Caco-2 (cell line): ENCODE measurements around the gene RALGAPA1. TPM values are rescaled to one million over a fixed set of nuclear protein-coding genes. Genes with fewer than 3 reads are reported as not detected.
"Not testable (repeated sequence)": the region's sequence is repeated elsewhere in the genome, so short reads cannot be mapped to it uniquely, and the experiment has no call there.

Experiments used
- BruUV-seq: library from RNA; stranded (reverse); fragments of 400-500 nt; replicated peaks from 2 replicates; lab custom pipeline; 2021; lab: Mats Ljungman, UMichigan
- CTCF ChIA-PET: fragments of 300-600 bp; sonication (Branson Sonifier 250); formaldehyde crosslinking; loops from one replicate; lab custom pipeline; 2022; ENCODE audit warnings: antibody characterized with exemption; lab: Charles Lee
- POLR2A ChIA-PET: fragments of 300-600 bp; sonication (Branson Sonifier 250); formaldehyde crosslinking; loops from one replicate; lab custom pipeline; 2022; ENCODE audit warnings: antibody characterized with exemption; lab: Charles Lee
- DNase-seq, 2 experiments: peaks; one replicate each; pipeline versions ENCODE4 v3.0.0 to v3.0.0-alpha.2; 2020 to 2022
- H3K27me3 ChIP-seq: replicated peaks from 2 replicates; pipeline ENCODE4 v1.6.0; 2011; ENCODE audit warnings: low read length; ENCODE audit not compliant: control insufficient read depth, insufficient read depth
- H3K36me3 ChIP-seq: 2 replicates; pipeline ENCODE4 v1.5.1; 2011; ENCODE audit warnings: low read length; ENCODE audit not compliant: control insufficient read depth, insufficient read depth
- H3K4me1 ChIP-seq: fragments of 250-450 bp; sonication (Bioruptor Pico); 2 replicates; pipeline ENCODE4 v1.5.1; 2020; ENCODE audit warnings: mild to moderate bottlenecking
- H3K4me3 ChIP-seq: 2 replicates; pipeline ENCODE4 v1.5.1; 2011; ENCODE audit warnings: low read depth, mild to moderate bottlenecking, control low read depth, low read length
- H3K9me3 ChIP-seq: fragments of 250-450 bp; sonication (Bioruptor Pico); 2 replicates; pipeline ENCODE4 v1.5.1; 2020; ENCODE audit warnings: mild to moderate bottlenecking, moderate library complexity
- H3K27ac Mint-ChIP-seq: one replicate; pipeline ENCODE4 v1.8.0; 2022; ENCODE audit warnings: mixed read lengths; ENCODE audit not compliant: unreplicated experiment
- H3K27me3 Mint-ChIP-seq: one replicate; pipeline ENCODE4 v1.8.0; 2022; ENCODE audit warnings: mixed read lengths; ENCODE audit not compliant: insufficient read depth, unreplicated experiment
- H3K36me3 Mint-ChIP-seq: one replicate; pipeline ENCODE4 v1.8.0; 2022; ENCODE audit warnings: mild to moderate bottlenecking, mixed read lengths; ENCODE audit not compliant: insufficient read depth, unreplicated experiment
- H3K4me1 Mint-ChIP-seq: one replicate; pipeline ENCODE4 v1.8.0; 2022; ENCODE audit warnings: low read depth, mixed read lengths; ENCODE audit not compliant: unreplicated experiment
- H3K4me3 Mint-ChIP-seq: one replicate; pipeline ENCODE4 v1.8.0; 2022; ENCODE audit warnings: mild to moderate bottlenecking, moderate library complexity, mixed read lengths; ENCODE audit not compliant: unreplicated experiment
- H3K9me3 Mint-ChIP-seq: one replicate; pipeline ENCODE4 v1.8.0; 2022; ENCODE audit warnings: mixed read lengths; ENCODE audit not compliant: unreplicated experiment
- intact Hi-C: fragments of 100-400 bp; cut with micrococcal nuclease; formaldehyde crosslinking; loops from one replicate; pipeline ENCODE4 v1.10.0; 2022; ENCODE audit not compliant: unreplicated experiment
- total RNA-seq: library from RNA; stranded (reverse); gene quantifications from 2 replicates; pipeline ENCODE4 v1.2.3, GENCODE V29; 2022
- TF ChIP-seq, protein P1 (sequence below), 2 experiments: fragments of 200-600 bp in 1 of 2; IDR thresholded peaks; 1 replicate in 1 of 2; 2 replicates in 1 of 2; pipeline versions ENCODE4 v1.5.1 to v1.8.0; 2011 to 2022; ENCODE audit warnings: antibody characterized with exemption in 1 of 2, control low read depth in 1 of 2, inconsistent platforms in 1 of 2, low read depth in 1 of 2, low read length in 1 of 2, mild to moderate bottlenecking in 1 of 2, moderate library complexity in 1 of 2; ENCODE audit not compliant: insufficient read depth in 1 of 2, severe bottlenecking in 1 of 2, unreplicated experiment in 1 of 2

Gene RALGAPA1
- total RNA-seq, 1 experiment from 2014 or later = 28.9 TPM

- Mint-ChIP-seq H3K9me3 (peaks cover under 1% of the 10 kb centered on the region), H3K4me1 (no peaks in the 10 kb centered on the region), H3K27ac (no peak overlapping the region), H3K36me3 (no peaks in the 10 kb centered on the region), H3K4me3 (no peak overlapping the region), H3K27me3 (no peaks in the 10 kb centered on the region)
- Histone ChIP-seq H3K9me3 (no peaks in the 10 kb centered on the region), H3K4me1 (no peaks in the 10 kb centered on the region), H3K36me3 (no peaks in the 10 kb centered on the region; the same call in 1 of the 2 replicates), H3K4me3 (no peak overlapping the region), H3K27me3 (no peaks in the 10 kb centered on the region)
- BruUV-seq = no TSS peak
- no peak for DNase-seq
- TF ChIP-seq, protein P1, sequence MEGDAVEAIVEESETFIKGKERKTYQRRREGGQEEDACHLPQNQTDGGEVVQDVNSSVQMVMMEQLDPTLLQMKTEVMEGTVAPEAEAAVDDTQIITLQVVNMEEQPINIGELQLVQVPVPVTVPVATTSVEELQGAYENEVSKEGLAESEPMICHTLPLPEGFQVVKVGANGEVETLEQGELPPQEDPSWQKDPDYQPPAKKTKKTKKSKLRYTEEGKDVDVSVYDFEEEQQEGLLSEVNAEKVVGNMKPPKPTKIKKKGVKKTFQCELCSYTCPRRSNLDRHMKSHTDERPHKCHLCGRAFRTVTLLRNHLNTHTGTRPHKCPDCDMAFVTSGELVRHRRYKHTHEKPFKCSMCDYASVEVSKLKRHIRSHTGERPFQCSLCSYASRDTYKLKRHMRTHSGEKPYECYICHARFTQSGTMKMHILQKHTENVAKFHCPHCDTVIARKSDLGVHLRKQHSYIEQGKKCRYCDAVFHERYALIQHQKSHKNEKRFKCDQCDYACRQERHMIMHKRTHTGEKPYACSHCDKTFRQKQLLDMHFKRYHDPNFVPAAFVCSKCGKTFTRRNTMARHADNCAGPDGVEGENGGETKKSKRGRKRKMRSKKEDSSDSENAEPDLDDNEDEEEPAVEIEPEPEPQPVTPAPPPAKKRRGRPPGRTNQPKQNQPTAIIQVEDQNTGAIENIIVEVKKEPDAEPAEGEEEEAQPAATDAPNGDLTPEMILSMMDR (IDR thresholded peaks at IDR 0.05; ENCODE audit: insufficient read depth in 1 of 2, low read depth in 1 of 2, low read length in 1 of 2, severe bottlenecking in 1 of 2, unreplicated experiment in 1 of 2) = no peak
- intact Hi-C loops = no loop called here
- ChIA-PET CTCF (no interaction called here), POLR2A (interaction anchor here (0.5 kb wide), 1 partner anchor 32 kb away, joined by 3 read pairs; no protein-coding TSS in a partner anchor)
Measured at GRCh38 chr14:35786856-35787255, 22.2 kb downstream of the RALGAPA1 start.

- no peaks in the 10 kb centered on the region for H3K36me3 Mint-ChIP-seq
- CTCF ChIA-PET = no interaction called here
- no TSS peak for BruUV-seq
- no peak overlapping the region for H3K4me3 ChIP-seq
- no peak for DNase-seq
- no peaks in the 10 kb centered on the region for H3K4me1 ChIP-seq
- POLR2A ChIA-PET = no interaction called here
- H3K27me3 ChIP-seq = no peaks in the 10 kb centered on the region
- TF ChIP-seq, protein P1 (IDR thresholded peaks at IDR 0.05; ENCODE audit: insufficient read depth in 1 of 2, low read depth in 1 of 2, low read length in 1 of 2, severe bottlenecking in 1 of 2, unreplicated experiment in 1 of 2) = no peak
- no peak overlapping the region for H3K4me3 Mint-ChIP-seq
- no peaks in the 10 kb centered on the region for H3K36me3 ChIP-seq
- no peaks in the 10 kb centered on the region for H3K27me3 Mint-ChIP-seq
- H3K9me3 Mint-ChIP-seq = peaks cover 21% of the 10 kb centered on the region
- intact Hi-C loops = no loop called here
- H3K27ac Mint-ChIP-seq = no peak overlapping the region
- no peaks in the 10 kb centered on the region for H3K9me3 ChIP-seq
- H3K4me1 Mint-ChIP-seq = no peaks in the 10 kb centered on the region
Measured at GRCh38 chr14:35783699-35784098, 25.4 kb downstream of the RALGAPA1 start.

DNA sequence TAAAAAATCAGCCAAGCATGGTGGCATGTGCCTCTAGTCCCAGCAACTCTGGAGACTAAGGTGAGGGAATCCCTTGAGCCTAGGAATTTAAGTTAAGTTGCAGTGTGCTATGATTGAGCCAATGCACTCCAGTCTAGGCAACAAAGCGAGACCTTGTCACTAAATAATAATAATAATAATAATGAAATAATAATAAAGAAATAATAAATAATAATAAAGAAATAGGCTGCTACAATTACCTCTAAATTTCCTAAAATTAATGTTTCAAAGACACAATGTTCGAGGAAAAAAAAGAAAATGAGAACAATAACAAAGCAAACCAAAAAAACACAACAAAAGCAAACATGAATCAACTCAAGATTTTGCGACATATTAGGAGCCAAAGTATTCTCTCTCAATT, 29.7 kb downstream of the RALGAPA1 start:
- BruUV-seq = no TSS peak
- DNase-seq = no peak
- peaks cover 21% of the 10 kb centered on the region for H3K9me3 Mint-ChIP-seq
- no peaks in the 10 kb centered on the region for H3K27me3 ChIP-seq
- intact Hi-C loops = no loop called here
- ChIA-PET POLR2A (no interaction called here), CTCF (no interaction called here)
- no peaks in the 10 kb centered on the region for H3K36me3 ChIP-seq
- H3K27ac Mint-ChIP-seq = no peak overlapping the region
- no peak overlapping the region for H3K4me3 ChIP-seq
- no peaks in the 10 kb centered on the region for H3K4me1 Mint-ChIP-seq
- no peak overlapping the region for H3K4me3 Mint-ChIP-seq
- H3K27me3 Mint-ChIP-seq = no peaks in the 10 kb centered on the region
- H3K9me3 ChIP-seq = no peaks in the 10 kb centered on the region
- H3K36me3 Mint-ChIP-seq = no peaks in the 10 kb centered on the region
- TF ChIP-seq, protein P1 (IDR thresholded peaks at IDR 0.05; ENCODE audit: insufficient read depth in 1 of 2, low read depth in 1 of 2, low read length in 1 of 2, severe bottlenecking in 1 of 2, unreplicated experiment in 1 of 2) = no peak
- H3K4me1 ChIP-seq = no peaks in the 10 kb centered on the region

- H3K27ac Mint-ChIP-seq, H3K27me3 ChIP-seq, BruUV-seq, H3K36me3 Mint-ChIP-seq, H3K9me3 ChIP-seq, POLR2A ChIA-PET, H3K4me3 ChIP-seq, DNase-seq, H3K4me1 Mint-ChIP-seq, H3K36me3 ChIP-seq, intact Hi-C loops, H3K4me3 Mint-ChIP-seq, H3K27me3 Mint-ChIP-seq, CTCF ChIA-PET, H3K4me1 ChIP-seq: not testable (repeated sequence)
- peaks cover 21% of the 10 kb centered on the region for H3K9me3 Mint-ChIP-seq
Measured at GRCh38 chr14:35777550-35777949, 31.5 kb downstream of the RALGAPA1 start.
